Neural cell (in vitro differentiated cells): Measurements from ENCODE around the gene GALNT10.

Source experiments
- CTCF ChIP-seq: fragments of 450-650 bp; IDR thresholded peaks from 2 replicates; pipeline ENCODE4 v1.5.1; 2014; ENCODE audit warnings: antibody characterized with exemption, mild to moderate bottlenecking, moderate library complexity; ENCODE audit not compliant: poor library complexity, severe bottlenecking
- EP300 ChIP-seq: fragments of 450-650 bp; conservative IDR thresholded peaks from 2 replicates; pipeline ENCODE4 v1.6.1; 2014; ENCODE audit warnings: antibody characterized with exemption, mild to moderate bottlenecking, moderate library complexity; ENCODE audit not compliant: poor library complexity, severe bottlenecking
- EZH2 ChIP-seq: fragments of 200-600, 300-800 bp; shearing (Covaris generic), sonication (generic); IDR thresholded peaks from 2 replicates; pipeline ENCODE4 v1.6.1; 2014; ENCODE audit warnings: antibody characterized with exemption, low read length, borderline replicate concordance, mild to moderate bottlenecking; ENCODE audit not compliant: insufficient read depth, poor library complexity, severe bottlenecking
- MXI1 ChIP-seq: fragments of 450-650 bp; conservative IDR thresholded peaks from 2 replicates; pipeline ENCODE4 v1.6.1; 2014; ENCODE audit warnings: antibody characterized with exemption, mild to moderate bottlenecking; ENCODE audit not compliant: poor library complexity, severe bottlenecking
- REST ChIP-seq: IDR thresholded peaks from 2 replicates; pipeline ENCODE4 v1.6.1; 2012; ENCODE audit warnings: borderline replicate concordance
- SMC3 ChIP-seq: fragments of 450-650 bp; conservative IDR thresholded peaks from 2 replicates; pipeline ENCODE4 v1.6.1; 2014; ENCODE audit warnings: antibody characterized with exemption, mild to moderate bottlenecking, moderate library complexity; ENCODE audit not compliant: poor library complexity
- TAF1 ChIP-seq: IDR thresholded peaks from 2 replicates; pipeline ENCODE4 v1.6.1; 2012; ENCODE audit warnings: low read depth

GRCh38 chr5:154291917-154292316 is 101.4 kb downstream of the GALNT10 start:
- TF ChIP-seq CTCF (no peak), EZH2 (no peak), TAF1 (no peak), SMC3 (no peak), MXI1 (no peak), REST (no peak), EP300 (no peak)
